ENCODE data around the gene CCHCR1. TPM values are rescaled to one million over a fixed set of nuclear protein-coding genes. Genes with fewer than 3 reads are reported as not detected.
A peak's percentile ranks its signal among the peaks of the same experiment; 100 is the strongest.

The CCHCR1 gene
- total and polyA plus RNA-seq, 2 donors from 2014 or later = 24.1 to 26.2 TPM

- Histone ChIP-seq H3K27me3 (ENCODE audit: control insufficient read depth, insufficient read depth, low read length) (no peaks in the 10 kb centered on the region), H3K9me3 (ENCODE audit: control insufficient read depth in 2 of 3, insufficient read depth in 1 of 3, low read length in 3 of 3) (no peaks in the 10 kb centered on the region), H3K27ac (ENCODE audit: low read depth in 2 of 2, low read length in 2 of 2) (peak overlapping the region; percentile 42 to 47), H3K4me1 (ENCODE audit: control insufficient read depth in 2 of 3, insufficient read depth in 2 of 3, low read depth in 1 of 3, low read length in 3 of 3) (peaks cover 0 to 12% (median 1%) of the 10 kb centered on the region in 3 donors), H3K4me3 (ENCODE audit: low read length in 3 of 3) (no peak overlapping the region), H3K36me3 (ENCODE audit: control insufficient read depth in 2 of 3, insufficient read depth in 3 of 3, low read length in 3 of 3) (no peaks in the 10 kb centered on the region), H3K9ac (ENCODE audit: low read length in 3 of 3) (no peak overlapping the region)
- TF ChIP-seq, protein P1, sequence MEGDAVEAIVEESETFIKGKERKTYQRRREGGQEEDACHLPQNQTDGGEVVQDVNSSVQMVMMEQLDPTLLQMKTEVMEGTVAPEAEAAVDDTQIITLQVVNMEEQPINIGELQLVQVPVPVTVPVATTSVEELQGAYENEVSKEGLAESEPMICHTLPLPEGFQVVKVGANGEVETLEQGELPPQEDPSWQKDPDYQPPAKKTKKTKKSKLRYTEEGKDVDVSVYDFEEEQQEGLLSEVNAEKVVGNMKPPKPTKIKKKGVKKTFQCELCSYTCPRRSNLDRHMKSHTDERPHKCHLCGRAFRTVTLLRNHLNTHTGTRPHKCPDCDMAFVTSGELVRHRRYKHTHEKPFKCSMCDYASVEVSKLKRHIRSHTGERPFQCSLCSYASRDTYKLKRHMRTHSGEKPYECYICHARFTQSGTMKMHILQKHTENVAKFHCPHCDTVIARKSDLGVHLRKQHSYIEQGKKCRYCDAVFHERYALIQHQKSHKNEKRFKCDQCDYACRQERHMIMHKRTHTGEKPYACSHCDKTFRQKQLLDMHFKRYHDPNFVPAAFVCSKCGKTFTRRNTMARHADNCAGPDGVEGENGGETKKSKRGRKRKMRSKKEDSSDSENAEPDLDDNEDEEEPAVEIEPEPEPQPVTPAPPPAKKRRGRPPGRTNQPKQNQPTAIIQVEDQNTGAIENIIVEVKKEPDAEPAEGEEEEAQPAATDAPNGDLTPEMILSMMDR (IDR thresholded peaks at IDR 0.05; ENCODE audit: borderline replicate concordance, extremely low read depth, insufficient read depth) = no peak
- no peak for FAIRE-seq
- DNase-seq = no peak
- intact Hi-C loops (cut with DNase I) = no loop called here
These were observed 6.3 kb upstream of the CCHCR1 start for GRCh38 chr6:31163922-31164321.

GRCh38 chr6:31162463-31163165 is 5.0 kb upstream of the CCHCR1 start:
- no peaks in the 10 kb centered on the region for H3K36me3 ChIP-seq (ENCODE audit: control insufficient read depth in 2 of 3, insufficient read depth in 3 of 3, low read length in 3 of 3)
- peak overlapping the region in 1 of 3 donors; percentile 13 for H3K9ac ChIP-seq (ENCODE audit: low read length in 3 of 3)
- FAIRE-seq (no peak), DNase-seq (no peak)
- no peaks in the 10 kb centered on the region for H3K27me3 ChIP-seq (ENCODE audit: control insufficient read depth, insufficient read depth, low read length)
- peaks cover 0 to 8% (median 0%) of the 10 kb centered on the region in 3 donors for H3K4me1 ChIP-seq (ENCODE audit: control insufficient read depth in 2 of 3, insufficient read depth in 2 of 3, low read depth in 1 of 3, low read length in 3 of 3)
- peak overlapping the region in 1 of 2 donors; percentile 14 for H3K27ac ChIP-seq (ENCODE audit: low read depth in 2 of 2, low read length in 2 of 2)
- H3K9me3 ChIP-seq (ENCODE audit: control insufficient read depth in 2 of 3, insufficient read depth in 1 of 3, low read length in 3 of 3) = no peaks in the 10 kb centered on the region
- H3K4me3 ChIP-seq (ENCODE audit: low read length in 3 of 3) = no peak overlapping the region
- intact Hi-C loops (cut with DNase I) = no loop called here
- TF ChIP-seq, protein P1 (IDR thresholded peaks at IDR 0.05; ENCODE audit: borderline replicate concordance, extremely low read depth, insufficient read depth) = no peak

- H3K27ac ChIP-seq (ENCODE audit: low read depth in 2 of 2, low read length in 2 of 2) = no peak overlapping the region
- H3K9me3 ChIP-seq (ENCODE audit: control insufficient read depth in 2 of 3, insufficient read depth in 1 of 3, low read length in 3 of 3) = no peaks in the 10 kb centered on the region
- H3K4me1 ChIP-seq (ENCODE audit: control insufficient read depth in 2 of 3, insufficient read depth in 2 of 3, low read depth in 1 of 3, low read length in 3 of 3) = peaks cover 0 to 14% (median 6%) of the 10 kb centered on the region in 3 donors
- no peak for DNase-seq
- no peak overlapping the region for H3K9ac ChIP-seq (ENCODE audit: low read length in 3 of 3)
- intact Hi-C loops (cut with DNase I) = no loop called here
- TF ChIP-seq, protein P1 (IDR thresholded peaks at IDR 0.05; ENCODE audit: borderline replicate concordance, extremely low read depth, insufficient read depth) = no peak
- H3K36me3 ChIP-seq (ENCODE audit: control insufficient read depth in 2 of 3, insufficient read depth in 3 of 3, low read length in 3 of 3) = no peaks in the 10 kb centered on the region
- FAIRE-seq = no peak
- no peak overlapping the region for H3K4me3 ChIP-seq (ENCODE audit: low read length in 3 of 3)
- no peaks in the 10 kb centered on the region for H3K27me3 ChIP-seq (ENCODE audit: control insufficient read depth, insufficient read depth, low read length)
These were observed 3.9 kb upstream of the CCHCR1 start for GRCh38 chr6:31161216-31162126.

All from kidney (tissue), 14 donors.